Measurements from ENCODE around the gene RYR3. TPM values are rescaled to one million over a fixed set of nuclear protein-coding genes. Genes with fewer than 3 reads are reported as not detected.

RYR3 gene
- total RNA-seq, 4 donors from 2014 or later, result 9.1 to 64.0 (median 30.4) TPM

GRCh38 chr15:33871980-33872379, 561.2 kb downstream of the RYR3 start:
- intact Hi-C loops (cut with DNase I; ENCODE audit: low total_unique reads), result no loop called here
- H3K9me3 ChIP-seq, result no peaks in the 10 kb centered on the region
- H3K27ac ChIP-seq, result no peak overlapping the region
- no peaks in the 10 kb centered on the region for H3K36me3 ChIP-seq
- no peaks in the 10 kb centered on the region for H3K27me3 ChIP-seq
- H3K4me3 ChIP-seq, result no peak overlapping the region
- TF ChIP-seq CTCF (IDR thresholded peaks at IDR 0.05) (no peak), POLR2A (IDR thresholded peaks at IDR 0.05) (no peak)
- no peak for DNase-seq
- H3K4me1 ChIP-seq, result no peaks in the 10 kb centered on the region

- Histone ChIP-seq H3K4me3 (no peak overlapping the region), H3K4me1 (no peaks in the 10 kb centered on the region), H3K27ac (no peak overlapping the region), H3K9me3 (no peaks in the 10 kb centered on the region), H3K36me3 (no peaks in the 10 kb centered on the region), H3K27me3 (no peaks in the 10 kb centered on the region)
- no peak for TF ChIP-seq CTCF (IDR thresholded peaks at IDR 0.05)
- no peak for TF ChIP-seq POLR2A (IDR thresholded peaks at IDR 0.05)
- intact Hi-C loops (cut with DNase I; ENCODE audit: low total_unique reads), result no loop called here
- DNase-seq, result no peak
Measured at GRCh38 chr15:33872416-33873106, 561.8 kb downstream of the RYR3 start.

GRCh38 chr15:33874156-33874555, 563.4 kb downstream of the RYR3 start:
- Histone ChIP-seq H3K27ac (no peak overlapping the region), H3K27me3 (no peaks in the 10 kb centered on the region), H3K36me3 (no peaks in the 10 kb centered on the region), H3K9me3 (no peaks in the 10 kb centered on the region), H3K4me3 (no peak overlapping the region), H3K4me1 (no peaks in the 10 kb centered on the region)
- intact Hi-C loops (cut with DNase I; ENCODE audit: low total_unique reads), result no loop called here
- no peak for TF ChIP-seq CTCF (IDR thresholded peaks at IDR 0.05)
- TF ChIP-seq POLR2A (IDR thresholded peaks at IDR 0.05), result no peak
- no peak for DNase-seq

- Histone ChIP-seq H3K27ac (no peak overlapping the region), H3K9me3 (no peaks in the 10 kb centered on the region), H3K36me3 (no peaks in the 10 kb centered on the region), H3K4me3 (no peak overlapping the region), H3K4me1 (no peaks in the 10 kb centered on the region), H3K27me3 (no peaks in the 10 kb centered on the region)
- intact Hi-C loops (cut with DNase I; ENCODE audit: low total_unique reads), result no loop called here
- no peak for DNase-seq
- TF ChIP-seq CTCF (IDR thresholded peaks at IDR 0.05), result no peak
- TF ChIP-seq POLR2A (IDR thresholded peaks at IDR 0.05), result no peak
Measured at GRCh38 chr15:33882921-33883320, 572.2 kb downstream of the RYR3 start.

GRCh38 chr15:33888176-33888575, 577.4 kb downstream of the RYR3 start:
- intact Hi-C loops (cut with DNase I; ENCODE audit: low total_unique reads), result no loop called here
- Histone ChIP-seq H3K9me3 (no peaks in the 10 kb centered on the region), H3K4me3 (no peak overlapping the region), H3K36me3 (no peaks in the 10 kb centered on the region), H3K27me3 (no peaks in the 10 kb centered on the region), H3K27ac (no peak overlapping the region), H3K4me1 (no peaks in the 10 kb centered on the region)
- no peak for TF ChIP-seq POLR2A (IDR thresholded peaks at IDR 0.05)
- no peak for TF ChIP-seq CTCF (IDR thresholded peaks at IDR 0.05)
- DNase-seq, result no peak
